Measurements from ENCODE around the gene CXCL10. TPM values are rescaled to one million over a fixed set of nuclear protein-coding genes. Genes with fewer than 3 reads are reported as not detected.
A peak's percentile ranks its signal among the peaks of the same experiment; 100 is the strongest.

The CXCL10 gene
- total and polyA plus RNA-seq, 2 of the 4 experiments (the other 2 are of a cell fraction): 0.15 to 0.18 TPM

GRCh38 chr4:75985116-75985515, 38.2 kb downstream of the CXCL10 start:
- peak overlapping the region; percentile 50 for H2BK5ac ChIP-seq (ENCODE audit: low read depth, low read length, poor library complexity, severe bottlenecking)
- H4K8ac ChIP-seq (ENCODE audit: low read depth in 2 of 2, low read length in 2 of 2): no peak overlapping the region
- TF ChIP-seq, protein P1, sequence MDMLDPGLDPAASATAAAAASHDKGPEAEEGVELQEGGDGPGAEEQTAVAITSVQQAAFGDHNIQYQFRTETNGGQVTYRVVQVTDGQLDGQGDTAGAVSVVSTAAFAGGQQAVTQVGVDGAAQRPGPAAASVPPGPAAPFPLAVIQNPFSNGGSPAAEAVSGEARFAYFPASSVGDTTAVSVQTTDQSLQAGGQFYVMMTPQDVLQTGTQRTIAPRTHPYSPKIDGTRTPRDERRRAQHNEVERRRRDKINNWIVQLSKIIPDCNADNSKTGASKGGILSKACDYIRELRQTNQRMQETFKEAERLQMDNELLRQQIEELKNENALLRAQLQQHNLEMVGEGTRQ (IDR thresholded peaks at IDR 0.05; ENCODE audit: low read depth, low read length): no peak
- 0 out of 2 replicates have a peak, but pooled peaks have one; percentile 31 for TF ChIP-seq MAFK (IDR thresholded peaks at IDR 0.05; ENCODE audit: low read depth, low read length)
- peak; percentile 55 for TF ChIP-seq RCOR1 (IDR thresholded peaks at IDR 0.05; ENCODE audit: insufficient replicate concordance, low read length)
- no peak for TF ChIP-seq MAZ (IDR thresholded peaks at IDR 0.05; ENCODE audit: borderline replicate concordance, low read depth, low read length)
- peak; percentile 82 for TF ChIP-seq NFE2L2 (IDR thresholded peaks at IDR 0.05; ENCODE audit: low read depth, low read length)
- peak; percentile 44; the same call in 1 of the 2 replicates for TF ChIP-seq FOS (IDR thresholded peaks at IDR 0.05; ENCODE audit: low read depth, low read length)
- TF ChIP-seq SMC3 (IDR thresholded peaks at IDR 0.05; ENCODE audit: low read depth, low read length): no peak
- peak; percentile 5; the same call in 1 of the 2 replicates for TF ChIP-seq CEBPB (IDR thresholded peaks at IDR 0.05; ENCODE audit: low read depth, low read length)
- TF ChIP-seq, protein P2, sequence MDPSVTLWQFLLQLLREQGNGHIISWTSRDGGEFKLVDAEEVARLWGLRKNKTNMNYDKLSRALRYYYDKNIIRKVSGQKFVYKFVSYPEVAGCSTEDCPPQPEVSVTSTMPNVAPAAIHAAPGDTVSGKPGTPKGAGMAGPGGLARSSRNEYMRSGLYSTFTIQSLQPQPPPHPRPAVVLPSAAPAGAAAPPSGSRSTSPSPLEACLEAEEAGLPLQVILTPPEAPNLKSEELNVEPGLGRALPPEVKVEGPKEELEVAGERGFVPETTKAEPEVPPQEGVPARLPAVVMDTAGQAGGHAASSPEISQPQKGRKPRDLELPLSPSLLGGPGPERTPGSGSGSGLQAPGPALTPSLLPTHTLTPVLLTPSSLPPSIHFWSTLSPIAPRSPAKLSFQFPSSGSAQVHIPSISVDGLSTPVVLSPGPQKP (IDR thresholded peaks at IDR 0.05; ENCODE audit: borderline replicate concordance, low read depth, low read length): no peak
- no peak for TF ChIP-seq POLR2A (IDR thresholded peaks at IDR 0.05; ENCODE audit: low read depth, low read length)
- no peak for TF ChIP-seq RAD21 (IDR thresholded peaks at IDR 0.05; ENCODE audit: low read length)
- TF ChIP-seq, protein P3, sequence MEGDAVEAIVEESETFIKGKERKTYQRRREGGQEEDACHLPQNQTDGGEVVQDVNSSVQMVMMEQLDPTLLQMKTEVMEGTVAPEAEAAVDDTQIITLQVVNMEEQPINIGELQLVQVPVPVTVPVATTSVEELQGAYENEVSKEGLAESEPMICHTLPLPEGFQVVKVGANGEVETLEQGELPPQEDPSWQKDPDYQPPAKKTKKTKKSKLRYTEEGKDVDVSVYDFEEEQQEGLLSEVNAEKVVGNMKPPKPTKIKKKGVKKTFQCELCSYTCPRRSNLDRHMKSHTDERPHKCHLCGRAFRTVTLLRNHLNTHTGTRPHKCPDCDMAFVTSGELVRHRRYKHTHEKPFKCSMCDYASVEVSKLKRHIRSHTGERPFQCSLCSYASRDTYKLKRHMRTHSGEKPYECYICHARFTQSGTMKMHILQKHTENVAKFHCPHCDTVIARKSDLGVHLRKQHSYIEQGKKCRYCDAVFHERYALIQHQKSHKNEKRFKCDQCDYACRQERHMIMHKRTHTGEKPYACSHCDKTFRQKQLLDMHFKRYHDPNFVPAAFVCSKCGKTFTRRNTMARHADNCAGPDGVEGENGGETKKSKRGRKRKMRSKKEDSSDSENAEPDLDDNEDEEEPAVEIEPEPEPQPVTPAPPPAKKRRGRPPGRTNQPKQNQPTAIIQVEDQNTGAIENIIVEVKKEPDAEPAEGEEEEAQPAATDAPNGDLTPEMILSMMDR (conservative IDR thresholded peaks at IDR 0.05; ENCODE audit: low read depth, low read length): no peak
- in situ Hi-C loops (cut with MboI; ENCODE audit: low sequenced_read_pairs): no loop called here
- H3K4ac ChIP-seq (ENCODE audit: low read depth, low read length): no peak overlapping the region
- no peaks in the 10 kb centered on the region for H3K27me3 ChIP-seq (ENCODE audit: control insufficient read depth, insufficient read depth, low read length)
- H3K27ac ChIP-seq (ENCODE audit: insufficient read depth, low read length): no peak overlapping the region
- intact Hi-C loops (cut with micrococcal nuclease): no loop called here
- no peak overlapping the region for H3K56ac ChIP-seq (ENCODE audit: extremely low read depth, insufficient read depth, low read length)
- H3K9me1 ChIP-seq (ENCODE audit: insufficient read depth, low read length): peaks cover 16% of the 10 kb centered on the region
- DNase-seq: peak; percentile 96
- H3K4me2 ChIP-seq (ENCODE audit: low read depth, low read length): no peak overlapping the region
- H3K36me3 ChIP-seq (ENCODE audit: control insufficient read depth, insufficient read depth, low read length): peaks cover 7% of the 10 kb centered on the region
- H3K4me3 ChIP-seq (ENCODE audit: insufficient read depth, low read depth, low read length): no peak overlapping the region
- peaks cover 27 to 62% of the 10 kb centered on the region in 2 experiments for H3K79me1 ChIP-seq (ENCODE audit: low read depth in 1 of 2, low read length in 2 of 2)
- peak; percentile 94 for ATAC-seq (ENCODE audit: low read depth)
- H2AK9ac ChIP-seq (replicated peaks; ENCODE audit: low read depth, low read length, poor library complexity): no peak overlapping the region
- H2AFZ ChIP-seq (replicated peaks; ENCODE audit: low read length, poor library complexity): no peak overlapping the region
- H3K14ac ChIP-seq (replicated peaks; ENCODE audit: low read depth, low read length): peak overlapping the region; percentile 35; the same call in 1 of the 2 replicates
- H3K23ac ChIP-seq (ENCODE audit: low read depth, low read length): no peak overlapping the region
- CTCF ChIA-PET: no interaction called here
- H2BK20ac ChIP-seq (ENCODE audit: low read depth, low read length): no peak overlapping the region
- no peak overlapping the region for H2BK15ac ChIP-seq (ENCODE audit: low read depth, low read length)
- no TSS peak for BruUV-seq (replicated peaks)
- peaks cover 36% of the 10 kb centered on the region for H4K20me1 ChIP-seq (ENCODE audit: insufficient read depth, low read length)
- 50% methylated on average over 2 of the region's 3 CpGs; no CpG with 5 or more reads in 1 of the 2 experiments for WGBS, 2 experiments (ENCODE audit: extremely low coverage in 2 of 2, insufficient read length in 1 of 2)
- H4K5ac ChIP-seq (ENCODE audit: low read depth, low read length): no peak overlapping the region
- no peak overlapping the region for H3K18ac ChIP-seq (ENCODE audit: low read depth, low read length)
- dilution Hi-C loops (cut with HindIII; ENCODE audit: low sequenced_read_pairs, unreplicated experiment): no loop called here
- H2AK5ac ChIP-seq (ENCODE audit: low read depth, low read length): no peak overlapping the region; the same call in 1 of the 2 replicates
- H3K4me1 ChIP-seq (ENCODE audit: control insufficient read depth, insufficient read depth, low read length): peaks cover 3% of the 10 kb centered on the region
- H3K9ac ChIP-seq (ENCODE audit: low read depth, low read length): no peak overlapping the region
- no peak overlapping the region for H2BK120ac ChIP-seq (ENCODE audit: low read depth, low read length)
- POLR2A ChIA-PET (ENCODE audit: unreplicated experiment): no interaction called here
- H3K9me3 ChIP-seq (ENCODE audit: control insufficient read depth, insufficient read depth, low read length): no peaks in the 10 kb centered on the region
- H4K91ac ChIP-seq (ENCODE audit: insufficient read depth, low read depth, low read length): no peak overlapping the region
